Neural cell (in vitro differentiated cells): ENCODE measurements around the gene HSPA1A. TPM values are rescaled to one million over a fixed set of nuclear protein-coding genes. Genes with fewer than 3 reads are reported as not detected.
"Not testable (repeated sequence)": the region's sequence is repeated elsewhere in the genome, so short reads cannot be mapped to it uniquely, and the experiment has no call there.

ENCODE experiments used
- H2AFZ ChIP-seq: fragments of 200-600, 300-800 bp; sonication (generic), shearing (Covaris generic); 2 replicates; pipeline ENCODE4 v1.6.0; 2014; ENCODE audit warnings: low read depth, mild to moderate bottlenecking, antibody characterized with exemption, low read length, moderate library complexity
- H3F3A ChIP-seq: fragments of 200-600 bp; shearing (Covaris generic); 2 replicates; pipeline ENCODE4 v1.6.1; 2016; ENCODE audit warnings: mild to moderate bottlenecking, moderate library complexity, mixed read lengths, antibody characterized with exemption, low read length; ENCODE audit not compliant: insufficient read depth, poor library complexity, severe bottlenecking
- H3K27ac ChIP-seq: fragments of 200-600, 300-800 bp; sonication (generic), shearing (Covaris generic); 2 replicates; pipeline ENCODE4 v1.5.1; 2014; ENCODE audit warnings: mild to moderate bottlenecking, low read length, moderate library complexity
- H3K27me3 ChIP-seq: fragments of 300-800, 200-600 bp; sonication (generic), shearing (Covaris generic); 2 replicates; pipeline ENCODE4 v1.6.0; 2014; ENCODE audit warnings: mild to moderate bottlenecking, low read depth, low read length, moderate library complexity; ENCODE audit not compliant: insufficient read depth
- H3K36me3 ChIP-seq: fragments of 300-800, 200-600 bp; sonication (generic), shearing (Covaris generic); 2 replicates; pipeline ENCODE4 v1.5.1; 2014; ENCODE audit warnings: mild to moderate bottlenecking, antibody characterized with exemption, low read length, moderate library complexity; ENCODE audit not compliant: insufficient read depth
- H3K4me2 ChIP-seq: fragments of 300-800, 200-600 bp; sonication (generic), shearing (Covaris generic); 2 replicates; pipeline ENCODE4 v1.6.0; 2014; ENCODE audit warnings: mild to moderate bottlenecking, low read length
- H3K4me3 ChIP-seq: fragments of 300-800, 200-600 bp; sonication (generic), shearing (Covaris generic); 2 replicates; pipeline ENCODE4 v1.5.1; 2014; ENCODE audit warnings: mild to moderate bottlenecking, low read length, moderate library complexity
- H3K79me2 ChIP-seq: fragments of 200-600 bp; shearing (Covaris generic); replicated peaks from 2 replicates; pipeline ENCODE4 v1.6.0; 2014; ENCODE audit warnings: mild to moderate bottlenecking, low read length, moderate library complexity; ENCODE audit not compliant: insufficient read depth
- H3K9ac ChIP-seq: fragments of 300-800, 200-600 bp; sonication (generic), shearing (Covaris generic); 2 replicates; pipeline ENCODE4 v1.6.1; 2016; ENCODE audit warnings: mild to moderate bottlenecking, low read length, mixed read lengths
- H3K9me2 ChIP-seq: fragments of 200-600 bp; shearing (Covaris generic); 2 replicates; pipeline ENCODE4 v1.6.1; 2016; ENCODE audit warnings: mild to moderate bottlenecking, low read length, mixed read lengths; ENCODE audit not compliant: insufficient read depth
- H3K9me3 ChIP-seq: fragments of 200-600, 300-800 bp; sonication (generic), shearing (Covaris generic); 2 replicates; pipeline ENCODE4 v1.6.1; 2016; ENCODE audit warnings: mild to moderate bottlenecking, mixed run types, low read length, moderate library complexity, mixed read lengths
- H4K20me1 ChIP-seq: fragments of 200-600 bp; shearing (Covaris generic); 2 replicates; pipeline ENCODE4 v1.6.1; 2016; ENCODE audit warnings: mild to moderate bottlenecking, mixed run types; ENCODE audit not compliant: insufficient read depth
- CTCF ChIP-seq: fragments of 450-650 bp; IDR thresholded peaks from 2 replicates; pipeline ENCODE4 v1.5.1; 2014; ENCODE audit warnings: antibody characterized with exemption, mild to moderate bottlenecking, moderate library complexity; ENCODE audit not compliant: poor library complexity, severe bottlenecking
- EP300 ChIP-seq: fragments of 450-650 bp; conservative IDR thresholded peaks from 2 replicates; pipeline ENCODE4 v1.6.1; 2014; ENCODE audit warnings: antibody characterized with exemption, mild to moderate bottlenecking, moderate library complexity; ENCODE audit not compliant: poor library complexity, severe bottlenecking
- EZH2 ChIP-seq: fragments of 200-600, 300-800 bp; shearing (Covaris generic), sonication (generic); IDR thresholded peaks from 2 replicates; pipeline ENCODE4 v1.6.1; 2014; ENCODE audit warnings: antibody characterized with exemption, low read length, borderline replicate concordance, mild to moderate bottlenecking; ENCODE audit not compliant: insufficient read depth, poor library complexity, severe bottlenecking
- MXI1 ChIP-seq: fragments of 450-650 bp; conservative IDR thresholded peaks from 2 replicates; pipeline ENCODE4 v1.6.1; 2014; ENCODE audit warnings: antibody characterized with exemption, mild to moderate bottlenecking; ENCODE audit not compliant: poor library complexity, severe bottlenecking
- POLR2AphosphoS5 ChIP-seq: IDR thresholded peaks from 2 replicates; pipeline ENCODE4 v1.6.1; 2012
- RAD21 ChIP-seq: fragments of 450-650 bp; conservative IDR thresholded peaks from 2 replicates; pipeline ENCODE4 v1.6.1; 2014; ENCODE audit warnings: antibody characterized with exemption, mild to moderate bottlenecking, moderate library complexity
- SMC3 ChIP-seq: fragments of 450-650 bp; conservative IDR thresholded peaks from 2 replicates; pipeline ENCODE4 v1.6.1; 2014; ENCODE audit warnings: antibody characterized with exemption, mild to moderate bottlenecking, moderate library complexity; ENCODE audit not compliant: poor library complexity
- TAF1 ChIP-seq: IDR thresholded peaks from 2 replicates; pipeline ENCODE4 v1.6.1; 2012; ENCODE audit warnings: low read depth
- polyA plus RNA-seq: library from polyadenylated mRNA; depleted of rRNA; stranded (reverse); fragments of >200 nt; gene quantifications from 2 replicates; pipeline ENCODE4 v1.2.3, GENCODE V29; 2014
- TF ChIP-seq, protein P1 (sequence below): IDR thresholded peaks from 2 replicates; pipeline ENCODE4 v1.6.1; 2012; ENCODE audit warnings: borderline replicate concordance

Gene HSPA1A
- polyA plus RNA-seq, 1 donor from 2014 or later, result 50.9 TPM

- not testable (repeated sequence) for H3K9me2 ChIP-seq, H3K79me2 ChIP-seq, H4K20me1 ChIP-seq, H3K27ac ChIP-seq, H3K9me3 ChIP-seq, H3F3A ChIP-seq, H2AFZ ChIP-seq, H3K27me3 ChIP-seq, H3K9ac ChIP-seq, H3K4me3 ChIP-seq, H3K4me2 ChIP-seq, H3K36me3 ChIP-seq
Observed at GRCh38 chr6:31808599-31808998, 6.7 kb upstream of the HSPA1A start.

DNA sequence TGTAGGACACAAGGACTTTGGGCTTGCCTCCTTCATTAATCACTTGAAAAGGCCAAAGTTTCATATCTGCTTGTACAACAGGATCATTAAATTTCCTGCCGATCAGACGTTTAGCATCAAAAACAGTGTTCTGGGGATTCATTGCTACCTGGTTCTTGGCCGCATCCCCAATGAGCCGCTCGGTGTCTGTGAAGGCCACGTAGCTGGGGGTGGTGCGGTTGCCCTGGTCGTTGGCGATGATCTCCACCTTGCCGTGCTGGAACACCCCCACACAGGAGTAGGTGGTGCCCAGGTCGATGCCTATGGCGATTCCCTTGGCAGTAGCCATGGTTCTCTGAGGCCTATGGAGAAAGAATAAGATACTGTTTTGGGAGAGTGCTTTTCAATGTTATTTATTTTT, 3.7 kb upstream of the HSPA1A start:
- no peaks in the 10 kb centered on the region for H3K36me3 ChIP-seq
- H2AFZ ChIP-seq, result no peak overlapping the region
- no peaks in the 10 kb centered on the region for H3K79me2 ChIP-seq
- no peak overlapping the region for H3K27ac ChIP-seq
- H3K27me3 ChIP-seq, result no peaks in the 10 kb centered on the region
- H4K20me1 ChIP-seq, result no peaks in the 10 kb centered on the region
- no peak overlapping the region for H3K4me2 ChIP-seq
- H3K9ac ChIP-seq, result no peak overlapping the region
- TF ChIP-seq RAD21 (no peak), SMC3 (no peak), CTCF (no peak), POLR2AphosphoS5 (no peak), EZH2 (no peak), TAF1 (no peak), EP300 (no peak), MXI1 (no peak)
- TF ChIP-seq, protein P1, sequence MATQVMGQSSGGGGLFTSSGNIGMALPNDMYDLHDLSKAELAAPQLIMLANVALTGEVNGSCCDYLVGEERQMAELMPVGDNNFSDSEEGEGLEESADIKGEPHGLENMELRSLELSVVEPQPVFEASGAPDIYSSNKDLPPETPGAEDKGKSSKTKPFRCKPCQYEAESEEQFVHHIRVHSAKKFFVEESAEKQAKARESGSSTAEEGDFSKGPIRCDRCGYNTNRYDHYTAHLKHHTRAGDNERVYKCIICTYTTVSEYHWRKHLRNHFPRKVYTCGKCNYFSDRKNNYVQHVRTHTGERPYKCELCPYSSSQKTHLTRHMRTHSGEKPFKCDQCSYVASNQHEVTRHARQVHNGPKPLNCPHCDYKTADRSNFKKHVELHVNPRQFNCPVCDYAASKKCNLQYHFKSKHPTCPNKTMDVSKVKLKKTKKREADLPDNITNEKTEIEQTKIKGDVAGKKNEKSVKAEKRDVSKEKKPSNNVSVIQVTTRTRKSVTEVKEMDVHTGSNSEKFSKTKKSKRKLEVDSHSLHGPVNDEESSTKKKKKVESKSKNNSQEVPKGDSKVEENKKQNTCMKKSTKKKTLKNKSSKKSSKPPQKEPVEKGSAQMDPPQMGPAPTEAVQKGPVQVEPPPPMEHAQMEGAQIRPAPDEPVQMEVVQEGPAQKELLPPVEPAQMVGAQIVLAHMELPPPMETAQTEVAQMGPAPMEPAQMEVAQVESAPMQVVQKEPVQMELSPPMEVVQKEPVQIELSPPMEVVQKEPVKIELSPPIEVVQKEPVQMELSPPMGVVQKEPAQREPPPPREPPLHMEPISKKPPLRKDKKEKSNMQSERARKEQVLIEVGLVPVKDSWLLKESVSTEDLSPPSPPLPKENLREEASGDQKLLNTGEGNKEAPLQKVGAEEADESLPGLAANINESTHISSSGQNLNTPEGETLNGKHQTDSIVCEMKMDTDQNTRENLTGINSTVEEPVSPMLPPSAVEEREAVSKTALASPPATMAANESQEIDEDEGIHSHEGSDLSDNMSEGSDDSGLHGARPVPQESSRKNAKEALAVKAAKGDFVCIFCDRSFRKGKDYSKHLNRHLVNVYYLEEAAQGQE, result no peak
- no peaks in the 10 kb centered on the region for H3K9me3 ChIP-seq
- no peaks in the 10 kb centered on the region for H3K9me2 ChIP-seq
- no peak overlapping the region for H3K4me3 ChIP-seq
- H3F3A ChIP-seq, result no peaks in the 10 kb centered on the region

GRCh38 chr6:31813465-31813849, 1.9 kb upstream of the HSPA1A start:
- H3K27ac ChIP-seq, result no peak overlapping the region
- no peak overlapping the region for H2AFZ ChIP-seq
- H3K4me2 ChIP-seq, result no peak overlapping the region
- no peaks in the 10 kb centered on the region for H3K79me2 ChIP-seq
- no peak overlapping the region for H3K9ac ChIP-seq
- no peaks in the 10 kb centered on the region for H3K9me2 ChIP-seq
- H3K36me3 ChIP-seq, result no peaks in the 10 kb centered on the region
- no peaks in the 10 kb centered on the region for H4K20me1 ChIP-seq
- no peaks in the 10 kb centered on the region for H3F3A ChIP-seq
- no peaks in the 10 kb centered on the region for H3K27me3 ChIP-seq
- TF ChIP-seq MXI1, result no peak
- no peak for TF ChIP-seq CTCF
- no peak for TF ChIP-seq EZH2
- no peak for TF ChIP-seq EP300
- TF ChIP-seq SMC3, result no peak
- TF ChIP-seq, protein P1, result no peak
- no peak for TF ChIP-seq POLR2AphosphoS5
- no peak for TF ChIP-seq RAD21
- no peak for TF ChIP-seq TAF1
- H3K9me3 ChIP-seq, result no peaks in the 10 kb centered on the region
- H3K4me3 ChIP-seq, result no peak overlapping the region
